ENCODE data around the gene TMPRSS3. TPM values are rescaled to one million over a fixed set of nuclear protein-coding genes. Genes with fewer than 3 reads are reported as not detected.

TMPRSS3 gene
- polyA plus RNA-seq, 1 of the 3 experiments (the other 2 are of a cell fraction) = not detected

DNA sequence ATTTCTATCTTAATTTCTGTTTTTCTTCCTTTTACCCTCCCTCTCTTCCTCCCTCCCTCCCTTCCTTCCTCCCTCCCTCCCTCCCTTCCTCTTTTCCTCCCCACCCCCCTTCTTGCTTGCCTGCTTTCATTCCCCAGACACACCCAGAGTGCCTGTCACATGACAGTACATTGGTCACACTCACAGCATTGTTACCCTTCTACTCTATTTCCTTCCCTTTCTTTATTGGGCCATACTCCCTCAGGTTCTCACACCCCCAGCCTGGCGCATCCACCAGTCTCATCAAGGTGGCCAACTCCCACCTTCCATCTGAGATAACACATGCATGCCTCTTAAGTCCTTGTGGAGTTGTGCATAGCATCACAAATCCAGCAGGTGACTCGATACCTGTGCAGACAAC lies 10.9 kb downstream of the TMPRSS3 start:
- Histone ChIP-seq H3K4me2 (no peak overlapping the region), H3F3A (replicated peaks; ENCODE audit: insufficient read depth) (no peaks in the 10 kb centered on the region), H3K27ac (ENCODE audit: low read depth in 2 of 2, low read length in 1 of 2) (no peak overlapping the region), H3K9ac (no peak overlapping the region), H3K36me3 (replicated peaks in 1 of 2; ENCODE audit: control insufficient read depth in 1 of 2, insufficient read depth in 2 of 2, low read length in 1 of 2) (no peaks in the 10 kb centered on the region), H3K27me3 (ENCODE audit: insufficient read depth) (no peaks in the 10 kb centered on the region), H3K4me1 (ENCODE audit: control insufficient read depth in 1 of 2, insufficient read depth in 2 of 2, low read depth in 1 of 2, low read length in 1 of 2) (no peaks in the 10 kb centered on the region), H4K20me1 (ENCODE audit: insufficient read depth) (no peaks in the 10 kb centered on the region), H3K79me2 (ENCODE audit: insufficient read depth) (no peaks in the 10 kb centered on the region), H2AFZ (ENCODE audit: low read depth) (no peak overlapping the region), H3K9me2 (no peaks in the 10 kb centered on the region), H3K4me3 (ENCODE audit: low read depth in 2 of 2, low read length in 1 of 2) (no peak overlapping the region), H3K9me3 (no peaks in the 10 kb centered on the region)
- POLR2A ChIA-PET = no interaction called here
- TF ChIP-seq NRF1 (IDR thresholded peaks at IDR 0.05; ENCODE audit: low read depth, low read length) (no peak), CHD2 (IDR thresholded peaks at IDR 0.05; ENCODE audit: low read length, partially characterized antibody) (no peak), NFIC (IDR thresholded peaks at IDR 0.05; ENCODE audit: borderline replicate concordance) (no peak), GATA2 (CRISPR knock-in tag; IDR thresholded peaks at IDR 0.05) (no peak)
- CTCF ChIA-PET = no interaction called here
- 45% methylated on average over 2 of the region's 2 CpGs for WGBS (ENCODE audit: low lambda C conversion rate)
- DNase-seq = no peak

DNA sequence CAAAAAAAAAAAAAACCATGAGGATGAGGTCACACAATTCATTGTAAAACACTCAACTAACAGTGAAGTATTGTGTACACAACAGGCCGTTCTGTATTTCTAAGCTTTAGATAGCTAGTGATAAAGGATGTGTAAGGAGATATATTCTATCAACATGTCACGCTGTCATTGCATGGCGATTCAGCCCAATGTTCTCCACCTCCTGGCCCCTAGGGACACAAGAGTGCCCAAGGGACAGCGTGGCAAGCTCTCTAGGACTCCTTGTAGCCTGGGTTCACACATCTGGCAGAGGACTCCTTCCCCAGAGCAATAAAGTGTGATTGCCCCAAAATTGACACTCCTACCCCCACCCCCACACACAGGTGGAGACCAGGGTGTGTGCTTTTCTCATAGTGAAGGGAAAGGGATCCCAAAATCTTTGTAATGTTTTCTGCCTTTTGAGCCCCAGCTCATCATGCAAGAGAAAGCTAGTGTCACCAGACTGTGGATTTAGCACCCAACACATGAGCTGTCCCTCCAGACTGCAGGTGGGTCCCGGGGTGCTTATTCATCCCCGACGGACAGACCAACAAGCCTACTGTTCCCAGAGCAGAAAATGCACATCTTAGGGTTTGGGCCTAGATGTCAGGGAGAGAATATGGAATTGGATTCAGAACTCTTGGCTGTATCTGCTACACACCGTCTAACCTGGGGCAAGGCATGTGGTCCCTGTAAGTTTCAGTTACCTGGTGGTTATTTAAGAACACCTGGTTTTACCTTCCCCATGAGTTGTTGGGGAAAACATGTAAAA lies 11.5 kb downstream of the TMPRSS3 start:
- no peaks in the 10 kb centered on the region for H3F3A ChIP-seq (replicated peaks; ENCODE audit: insufficient read depth)
- no peaks in the 10 kb centered on the region for H3K36me3 ChIP-seq (replicated peaks in 1 of 2; ENCODE audit: control insufficient read depth in 1 of 2, insufficient read depth in 2 of 2, low read length in 1 of 2)
- no peaks in the 10 kb centered on the region for H3K9me2 ChIP-seq
- no peaks in the 10 kb centered on the region for H3K9me3 ChIP-seq
- no peak overlapping the region for H3K27ac ChIP-seq (ENCODE audit: low read depth in 2 of 2, low read length in 1 of 2)
- no peak overlapping the region for H3K9ac ChIP-seq
- no peaks in the 10 kb centered on the region for H4K20me1 ChIP-seq (ENCODE audit: insufficient read depth)
- H3K4me2 ChIP-seq = no peak overlapping the region
- DNase-seq = no peak
- ChIA-PET POLR2A (no interaction called here), CTCF (no interaction called here)
- no peaks in the 10 kb centered on the region for H3K4me1 ChIP-seq (ENCODE audit: control insufficient read depth in 1 of 2, insufficient read depth in 2 of 2, low read depth in 1 of 2, low read length in 1 of 2)
- 20% methylated on average over 6 of the region's 8 CpGs for WGBS (ENCODE audit: low lambda C conversion rate)
- TF ChIP-seq GABPA (IDR thresholded peaks at IDR 0.05; ENCODE audit: low read depth) = no peak
- H3K27me3 ChIP-seq (ENCODE audit: insufficient read depth) = no peaks in the 10 kb centered on the region
- no peak overlapping the region for H3K4me3 ChIP-seq (ENCODE audit: low read depth in 2 of 2, low read length in 1 of 2)
- H3K79me2 ChIP-seq (ENCODE audit: insufficient read depth) = no peaks in the 10 kb centered on the region
- H2AFZ ChIP-seq (ENCODE audit: low read depth) = no peak overlapping the region

DNA sequence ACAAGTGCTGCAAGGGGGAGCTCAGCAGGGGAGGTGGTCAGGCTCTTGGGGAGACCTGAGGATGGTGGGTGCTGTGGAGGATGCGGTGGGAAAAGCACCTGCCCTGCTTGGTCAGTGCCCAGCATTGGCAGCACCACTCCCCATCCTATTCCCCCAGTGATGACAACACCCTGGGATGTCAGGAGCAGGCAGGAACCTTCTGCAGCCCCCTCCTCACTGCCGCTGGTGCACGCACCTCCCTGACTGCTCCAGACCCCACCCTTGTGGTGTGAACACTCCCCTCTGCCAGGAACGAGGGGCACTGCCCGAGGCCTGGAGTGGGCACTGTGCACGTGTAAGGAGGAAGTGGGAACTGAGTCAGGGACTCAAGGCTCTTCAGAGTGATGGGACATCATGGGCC lies 12.5 kb downstream of the TMPRSS3 start:
- ChIA-PET POLR2A (no interaction called here), CTCF (no interaction called here)
- H4K20me1 ChIP-seq (ENCODE audit: insufficient read depth) = no peaks in the 10 kb centered on the region
- 4% methylated on average over 4 of the region's 6 CpGs for WGBS (ENCODE audit: low lambda C conversion rate)
- H3K27ac ChIP-seq (ENCODE audit: low read depth in 2 of 2, low read length in 1 of 2) = no peak overlapping the region
- H3K27me3 ChIP-seq (ENCODE audit: insufficient read depth) = no peaks in the 10 kb centered on the region
- no peak overlapping the region for H3K4me2 ChIP-seq
- no peaks in the 10 kb centered on the region for H3K4me1 ChIP-seq (ENCODE audit: control insufficient read depth in 1 of 2, insufficient read depth in 2 of 2, low read depth in 1 of 2, low read length in 1 of 2)
- DNase-seq = no peak
- no peak overlapping the region for H3K9ac ChIP-seq
- H3K36me3 ChIP-seq (replicated peaks in 1 of 2; ENCODE audit: control insufficient read depth in 1 of 2, insufficient read depth in 2 of 2, low read length in 1 of 2) = no peaks in the 10 kb centered on the region
- H3K79me2 ChIP-seq (ENCODE audit: insufficient read depth) = no peaks in the 10 kb centered on the region
- no peaks in the 10 kb centered on the region for H3K9me2 ChIP-seq
- H3K4me3 ChIP-seq (ENCODE audit: low read depth in 2 of 2, low read length in 1 of 2) = no peak overlapping the region
- no peak overlapping the region for H2AFZ ChIP-seq (ENCODE audit: low read depth)
- H3F3A ChIP-seq (replicated peaks; ENCODE audit: insufficient read depth) = no peaks in the 10 kb centered on the region
- H3K9me3 ChIP-seq = no peaks in the 10 kb centered on the region
- TF ChIP-seq SIN3A (IDR thresholded peaks at IDR 0.05; ENCODE audit: borderline replicate concordance, low read depth, low read length) = no peak
- no peak for TF ChIP-seq RXRA (IDR thresholded peaks at IDR 0.05; ENCODE audit: borderline replicate concordance, low read depth)
- TF ChIP-seq NRF1 (IDR thresholded peaks at IDR 0.05; ENCODE audit: low read depth, low read length) = no peak
- TF ChIP-seq, protein P1, sequence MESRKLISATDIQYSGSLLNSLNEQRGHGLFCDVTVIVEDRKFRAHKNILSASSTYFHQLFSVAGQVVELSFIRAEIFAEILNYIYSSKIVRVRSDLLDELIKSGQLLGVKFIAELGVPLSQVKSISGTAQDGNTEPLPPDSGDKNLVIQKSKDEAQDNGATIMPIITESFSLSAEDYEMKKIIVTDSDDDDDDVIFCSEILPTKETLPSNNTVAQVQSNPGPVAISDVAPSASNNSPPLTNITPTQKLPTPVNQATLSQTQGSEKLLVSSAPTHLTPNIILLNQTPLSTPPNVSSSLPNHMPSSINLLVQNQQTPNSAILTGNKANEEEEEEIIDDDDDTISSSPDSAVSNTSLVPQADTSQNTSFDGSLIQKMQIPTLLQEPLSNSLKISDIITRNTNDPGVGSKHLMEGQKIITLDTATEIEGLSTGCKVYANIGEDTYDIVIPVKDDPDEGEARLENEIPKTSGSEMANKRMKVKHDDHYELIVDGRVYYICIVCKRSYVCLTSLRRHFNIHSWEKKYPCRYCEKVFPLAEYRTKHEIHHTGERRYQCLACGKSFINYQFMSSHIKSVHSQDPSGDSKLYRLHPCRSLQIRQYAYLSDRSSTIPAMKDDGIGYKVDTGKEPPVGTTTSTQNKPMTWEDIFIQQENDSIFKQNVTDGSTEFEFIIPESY (IDR thresholded peaks at IDR 0.05; ENCODE audit: borderline replicate concordance, low read depth) = no peak
- TF ChIP-seq, protein P2, sequence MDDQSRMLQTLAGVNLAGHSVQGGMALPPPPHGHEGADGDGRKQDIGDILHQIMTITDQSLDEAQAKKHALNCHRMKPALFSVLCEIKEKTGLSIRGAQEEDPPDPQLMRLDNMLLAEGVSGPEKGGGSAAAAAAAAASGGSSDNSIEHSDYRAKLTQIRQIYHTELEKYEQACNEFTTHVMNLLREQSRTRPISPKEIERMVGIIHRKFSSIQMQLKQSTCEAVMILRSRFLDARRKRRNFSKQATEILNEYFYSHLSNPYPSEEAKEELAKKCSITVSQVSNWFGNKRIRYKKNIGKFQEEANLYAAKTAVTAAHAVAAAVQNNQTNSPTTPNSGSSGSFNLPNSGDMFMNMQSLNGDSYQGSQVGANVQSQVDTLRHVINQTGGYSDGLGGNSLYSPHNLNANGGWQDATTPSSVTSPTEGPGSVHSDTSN (IDR thresholded peaks at IDR 0.05) = no peak
- TF ChIP-seq YY1 (IDR thresholded peaks at IDR 0.05; ENCODE audit: low read depth) = no peak
- TF ChIP-seq, protein P3, sequence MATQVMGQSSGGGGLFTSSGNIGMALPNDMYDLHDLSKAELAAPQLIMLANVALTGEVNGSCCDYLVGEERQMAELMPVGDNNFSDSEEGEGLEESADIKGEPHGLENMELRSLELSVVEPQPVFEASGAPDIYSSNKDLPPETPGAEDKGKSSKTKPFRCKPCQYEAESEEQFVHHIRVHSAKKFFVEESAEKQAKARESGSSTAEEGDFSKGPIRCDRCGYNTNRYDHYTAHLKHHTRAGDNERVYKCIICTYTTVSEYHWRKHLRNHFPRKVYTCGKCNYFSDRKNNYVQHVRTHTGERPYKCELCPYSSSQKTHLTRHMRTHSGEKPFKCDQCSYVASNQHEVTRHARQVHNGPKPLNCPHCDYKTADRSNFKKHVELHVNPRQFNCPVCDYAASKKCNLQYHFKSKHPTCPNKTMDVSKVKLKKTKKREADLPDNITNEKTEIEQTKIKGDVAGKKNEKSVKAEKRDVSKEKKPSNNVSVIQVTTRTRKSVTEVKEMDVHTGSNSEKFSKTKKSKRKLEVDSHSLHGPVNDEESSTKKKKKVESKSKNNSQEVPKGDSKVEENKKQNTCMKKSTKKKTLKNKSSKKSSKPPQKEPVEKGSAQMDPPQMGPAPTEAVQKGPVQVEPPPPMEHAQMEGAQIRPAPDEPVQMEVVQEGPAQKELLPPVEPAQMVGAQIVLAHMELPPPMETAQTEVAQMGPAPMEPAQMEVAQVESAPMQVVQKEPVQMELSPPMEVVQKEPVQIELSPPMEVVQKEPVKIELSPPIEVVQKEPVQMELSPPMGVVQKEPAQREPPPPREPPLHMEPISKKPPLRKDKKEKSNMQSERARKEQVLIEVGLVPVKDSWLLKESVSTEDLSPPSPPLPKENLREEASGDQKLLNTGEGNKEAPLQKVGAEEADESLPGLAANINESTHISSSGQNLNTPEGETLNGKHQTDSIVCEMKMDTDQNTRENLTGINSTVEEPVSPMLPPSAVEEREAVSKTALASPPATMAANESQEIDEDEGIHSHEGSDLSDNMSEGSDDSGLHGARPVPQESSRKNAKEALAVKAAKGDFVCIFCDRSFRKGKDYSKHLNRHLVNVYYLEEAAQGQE (IDR thresholded peaks at IDR 0.05; ENCODE audit: low read depth, low read length) = no peak
- no peak for TF ChIP-seq FOXJ3 (CRISPR knock-in tag; IDR thresholded peaks at IDR 0.05)
- TF ChIP-seq, protein P4, sequence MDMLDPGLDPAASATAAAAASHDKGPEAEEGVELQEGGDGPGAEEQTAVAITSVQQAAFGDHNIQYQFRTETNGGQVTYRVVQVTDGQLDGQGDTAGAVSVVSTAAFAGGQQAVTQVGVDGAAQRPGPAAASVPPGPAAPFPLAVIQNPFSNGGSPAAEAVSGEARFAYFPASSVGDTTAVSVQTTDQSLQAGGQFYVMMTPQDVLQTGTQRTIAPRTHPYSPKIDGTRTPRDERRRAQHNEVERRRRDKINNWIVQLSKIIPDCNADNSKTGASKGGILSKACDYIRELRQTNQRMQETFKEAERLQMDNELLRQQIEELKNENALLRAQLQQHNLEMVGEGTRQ (IDR thresholded peaks at IDR 0.05; ENCODE audit: borderline replicate concordance, low read depth, low read length) = no peak
- no peak for TF ChIP-seq MEF2A (IDR thresholded peaks at IDR 0.05; ENCODE audit: borderline replicate concordance, low read depth)
